PC-3 (cell line): ENCODE data around the gene CEP78.

Source experiments
- EZH2 ChIP-seq: fragments of 300-600 bp; sonication (generic); IDR thresholded peaks from one replicate; pipeline ENCODE4 v1.6.1; 2017; ENCODE audit warnings: antibody characterized with exemption, mild to moderate bottlenecking, low read length; ENCODE audit not compliant: unreplicated experiment
- EZH2phosphoT487 ChIP-seq: fragments of 300-600 bp; sonication (generic); IDR thresholded peaks from 2 replicates; pipeline ENCODE4 v1.6.1; 2018; ENCODE audit warnings: mild to moderate bottlenecking, antibody characterized with exemption, low read length, borderline replicate concordance
- TF ChIP-seq, protein P1 (sequence below): fragments of 300-600 bp; sonication (generic); conservative IDR thresholded peaks from 2 replicates; pipeline ENCODE4 v1.5.1; 2017; ENCODE audit warnings: antibody characterized with exemption, low read depth, mild to moderate bottlenecking, low read length

DNA sequence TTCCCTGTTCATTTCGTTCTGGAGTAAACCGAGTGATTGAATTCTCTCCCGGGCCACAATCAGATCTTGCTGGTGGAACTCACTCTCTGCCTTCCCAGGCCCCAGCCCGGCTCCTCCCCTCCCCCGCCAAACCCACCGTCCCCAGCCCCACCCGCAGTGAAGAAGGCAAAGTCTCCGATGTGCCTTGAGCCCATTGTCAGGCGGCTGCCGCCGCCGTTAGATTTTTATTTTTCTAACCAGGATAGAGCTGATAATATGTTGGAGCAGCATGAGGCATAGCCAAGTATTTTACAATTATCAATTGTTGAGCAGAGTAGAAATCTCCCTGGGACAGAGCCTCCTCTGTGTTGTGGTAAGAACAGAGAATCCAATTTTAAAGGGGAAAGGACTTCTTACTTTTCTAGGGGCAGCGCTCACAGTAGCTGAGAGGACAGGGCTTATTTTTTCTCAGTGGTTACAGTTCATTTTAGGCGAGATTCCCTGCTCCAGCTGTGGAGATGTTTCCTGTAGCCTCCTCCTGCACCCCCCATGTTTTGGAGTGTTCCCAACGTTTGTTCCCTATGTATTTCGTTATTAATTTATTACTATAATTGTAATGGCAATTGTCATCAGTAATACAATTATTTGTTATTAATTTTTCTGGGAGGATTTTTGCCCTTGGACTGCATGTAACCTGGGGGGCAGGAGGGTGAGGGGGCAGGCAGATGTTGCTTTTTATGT, 62.3 kb downstream of the CEP78 start:
- TF ChIP-seq, protein P1, sequence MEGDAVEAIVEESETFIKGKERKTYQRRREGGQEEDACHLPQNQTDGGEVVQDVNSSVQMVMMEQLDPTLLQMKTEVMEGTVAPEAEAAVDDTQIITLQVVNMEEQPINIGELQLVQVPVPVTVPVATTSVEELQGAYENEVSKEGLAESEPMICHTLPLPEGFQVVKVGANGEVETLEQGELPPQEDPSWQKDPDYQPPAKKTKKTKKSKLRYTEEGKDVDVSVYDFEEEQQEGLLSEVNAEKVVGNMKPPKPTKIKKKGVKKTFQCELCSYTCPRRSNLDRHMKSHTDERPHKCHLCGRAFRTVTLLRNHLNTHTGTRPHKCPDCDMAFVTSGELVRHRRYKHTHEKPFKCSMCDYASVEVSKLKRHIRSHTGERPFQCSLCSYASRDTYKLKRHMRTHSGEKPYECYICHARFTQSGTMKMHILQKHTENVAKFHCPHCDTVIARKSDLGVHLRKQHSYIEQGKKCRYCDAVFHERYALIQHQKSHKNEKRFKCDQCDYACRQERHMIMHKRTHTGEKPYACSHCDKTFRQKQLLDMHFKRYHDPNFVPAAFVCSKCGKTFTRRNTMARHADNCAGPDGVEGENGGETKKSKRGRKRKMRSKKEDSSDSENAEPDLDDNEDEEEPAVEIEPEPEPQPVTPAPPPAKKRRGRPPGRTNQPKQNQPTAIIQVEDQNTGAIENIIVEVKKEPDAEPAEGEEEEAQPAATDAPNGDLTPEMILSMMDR, result no peak
- TF ChIP-seq EZH2 (no peak), EZH2phosphoT487 (no peak)
